GM12878 (cell line): ENCODE data around the gene DUSP12. TPM values are rescaled to one million over a fixed set of nuclear protein-coding genes. Genes with fewer than 3 reads are reported as not detected.

Experiments
- ATAC-seq: fragments of 200-7000 bp; cut with Tn5 transposase; 3 replicates; pipeline ENCODE4 v1.9.1; 2020; ENCODE audit warnings: mild to moderate bottlenecking, moderate library complexity
- BruUV-seq: library from RNA; stranded (reverse); fragments of 400-500 nt; replicated peaks from 2 replicates; lab custom pipeline; 2021; lab: Mats Ljungman, UMichigan
- CTCF ChIA-PET: fragments of 300-600 bp; sonication (Branson Sonifier 250); formaldehyde crosslinking; extraction: SDS; loops from one replicate; lab custom pipeline; 2021; ENCODE audit warnings: inconsistent platforms; lab: Yijun Ruan, JAX
- POLR2A ChIA-PET: fragments of 350-600 bp; formaldehyde crosslinking; extraction: SDS; loops from one replicate; lab custom pipeline; 2021; ENCODE audit warnings: inconsistent platforms; lab: Charles Lee
- RAD21 ChIA-PET: fragments of 300-600 bp; sonication (Branson Sonifier 250); formaldehyde crosslinking; loops from one replicate; lab custom pipeline; 2023; ENCODE audit warnings: antibody characterized with exemption; ENCODE audit not compliant: unreplicated experiment; lab: Charles Lee
- SMC1A ChIA-PET: fragments of 300-600 bp; sonication (Branson Sonifier 250); formaldehyde crosslinking; loops from one replicate; lab custom pipeline; 2023; ENCODE audit not compliant: unreplicated experiment, uncharacterized antibody; lab: Charles Lee
- DNase-seq: peaks from one replicate; pipeline ENCODE4 v3.0.0-alpha.2; 2011; ENCODE audit warnings: low read depth, low spot score
- FAIRE-seq: peaks from 3 replicates; lab custom pipeline; 2011; peaks lifted over from hg19 to GRCh38; lab: Jason Lieb, UNC
- H2AFZ ChIP-seq: 2 replicates; pipeline ENCODE4 v1.6.0; 2011; ENCODE audit warnings: low read depth, low read length, control low read depth; ENCODE audit not compliant: control insufficient read depth
- H3K27ac ChIP-seq: 2 replicates; pipeline ENCODE4 v1.5.1; 2011; ENCODE audit warnings: control low read depth; ENCODE audit not compliant: control insufficient read depth, insufficient read depth
- H3K27me3 ChIP-seq, 2 experiments: replicated peaks in 1 of 2; 2 replicates each; pipeline versions ENCODE4 v1.6.0 to v1.6.1; 2011; ENCODE audit warnings: low read length in 1 of 2; ENCODE audit not compliant: control insufficient read depth in 2 of 2, insufficient read depth in 2 of 2
- H3K36me3 ChIP-seq, 2 experiments: 2 replicates each; pipeline ENCODE4 v1.5.1; 2011; ENCODE audit warnings: low read length in 1 of 2; ENCODE audit not compliant: control insufficient read depth in 2 of 2, insufficient read depth in 2 of 2
- H3K4me1 ChIP-seq: 2 replicates; pipeline ENCODE4 v1.6.1; 2011; ENCODE audit warnings: mild to moderate bottlenecking, low read length, moderate library complexity, mixed read lengths; ENCODE audit not compliant: control insufficient read depth, insufficient read depth
- H3K4me2 ChIP-seq: 2 replicates; pipeline ENCODE4 v1.6.0; 2011; ENCODE audit warnings: control low read depth; ENCODE audit not compliant: control insufficient read depth, insufficient read depth
- H3K4me3 ChIP-seq: fragments of 200-600 bp; sonication (generic); 2 replicates; pipeline ENCODE4 v1.5.1; 2016
- H3K79me2 ChIP-seq: 2 replicates; pipeline ENCODE4 v1.6.0; 2011; ENCODE audit warnings: low read length; ENCODE audit not compliant: control insufficient read depth, insufficient read depth
- H3K9ac ChIP-seq: 2 replicates; pipeline ENCODE4 v1.8.0; 2011; ENCODE audit warnings: low read length, control low read depth, mixed read lengths; ENCODE audit not compliant: control insufficient read depth, insufficient read depth
- H3K9me3 ChIP-seq: replicated peaks from 3 replicates; pipeline ENCODE4 v1.5.1; 2011; ENCODE audit warnings: mild to moderate bottlenecking, low read length; ENCODE audit not compliant: control insufficient read depth, insufficient read depth
- H4K20me1 ChIP-seq: 2 replicates; pipeline ENCODE4 v1.6.0; 2011; ENCODE audit not compliant: control insufficient read depth, insufficient read depth
- CREB1 ChIP-seq: IDR thresholded peaks from 2 replicates; pipeline ENCODE4 v1.6.1; 2012; ENCODE audit warnings: low read depth, mild to moderate bottlenecking, inconsistent platforms
- JUNB ChIP-seq: IDR thresholded peaks from 2 replicates; pipeline ENCODE4 v1.6.1; 2016; ENCODE audit warnings: antibody characterized with exemption, mild to moderate bottlenecking
- SREBF1 ChIP-seq: IDR thresholded peaks from 2 replicates; pipeline ENCODE4 v1.6.1; 2012; ENCODE audit warnings: mild to moderate bottlenecking, low read length
- WGBS: methylation state at CpG from one replicate; pipeline ENCODE4 v1.1.6; 2016; ENCODE audit warnings: low lambda C conversion rate; ENCODE audit not compliant: insufficient replicate concordance, insufficient coverage; ENCODE audit errors: missing lambda C conversion rate; 5-methylcytosine and 5-hydroxymethylcytosine counted together
- in situ Hi-C: fragments of 300-500 bp; cut with MboI; formaldehyde crosslinking; loops from 9 replicates; pipeline ENCODE4 v1.14.3; 2018; ENCODE audit warnings: mixed read lengths
- intact Hi-C: fragments of 100-400 bp; cut with micrococcal nuclease; formaldehyde crosslinking; loops from one replicate; pipeline ENCODE4 v1.14.2; 2022; ENCODE audit not compliant: unreplicated experiment
- polyA plus RNA-seq, 11 experiments: library from polyadenylated mRNA; depleted of rRNA in 4 of 11; unstranded in 6 of 11; stranded (reverse) in 5 of 11; fragments of >200 nt; fragmentation: Nextera tagmentation in 4 of 11; fragmentation: Illumina TruSeq in 1 of 11; extraction: Ambion mirVana in 4 of 11; extraction: Trizol in 1 of 11; gene quantifications; 1 replicate in 1 of 11; 2 replicates in 10 of 11; pipeline versions ENCODE4 v1.2.1 to v1.2.3, GENCODE V29; 2011 to 2016; ENCODE audit warnings: inconsistent platforms in 2 of 11, missing spikeins in 2 of 11, low read depth in 1 of 11
- total RNA-seq, 4 experiments: library from RNA; depleted of rRNA in 3 of 4; stranded (reverse); fragments of >200 nt in 3 of 4; fragmentation: Illumina TruSeq in 1 of 4; extraction: Trizol in 1 of 4; gene quantifications; 2 replicates each; pipeline versions ENCODE4 v1.2.1 to v1.2.3, GENCODE V29; 2013 to 2021
- TF ChIP-seq, protein P1 (sequence below): fragments of 450-650 bp; IDR thresholded peaks from 2 replicates; pipeline ENCODE4 v1.6.1; 2017; ENCODE audit warnings: mild to moderate bottlenecking, moderate library complexity
- TF ChIP-seq, protein P2 (sequence below): fragments of 450-650 bp; IDR thresholded peaks from 2 replicates; pipeline ENCODE4 v1.6.1; 2018; ENCODE audit warnings: borderline replicate concordance, mild to moderate bottlenecking; ENCODE audit not compliant: partially characterized antibody

Gene DUSP12
- total and polyA plus RNA-seq, 10 of the 15 experiments (the other 5 are each of a cell fraction or from before 2014, with no cell fraction given): 7.0 to 51.5 (median 35.4) TPM

- POLR2A ChIA-PET: interaction anchor here (1.7 kb wide), 1 partner anchor 8 kb away, joined by 3 read pairs; no protein-coding TSS in a partner anchor
These were observed 21.6 kb downstream of the DUSP12 start for GRCh38 chr1:161771161-161771560.

More at GRCh38 chr1:161771161-161771560, 21.6 kb downstream of the DUSP12 start:
- Histone ChIP-seq H3K27ac (peak overlapping the region; percentile 32; the same call in 1 of the 2 replicates), H3K4me3 (peak overlapping the region; percentile 28; the same call in 1 of the 2 replicates), H3K4me1 (peaks cover 17% of the 10 kb centered on the region), H3K9ac (peak overlapping the region; percentile 23; the same call in 1 of the 2 replicates), H2AFZ (no peak overlapping the region), H3K36me3 (no peaks in the 10 kb centered on the region), H3K9me3 (no peaks in the 10 kb centered on the region)
- SMC1A ChIA-PET: interaction anchor here (0.8 to 2.4 kb wide), 5 partner anchors 9 to 111 kb away, joined by 3 to 9 read pairs (median 4); no protein-coding TSS in a partner anchor
- DNase-seq (no peak), ATAC-seq (peak; percentile 16)
- CTCF ChIA-PET: interaction anchor here (0.8 to 2.0 kb wide), 3 partner anchors 10 to 30 kb away, joined by 3 to 8 read pairs (median 4); no protein-coding TSS in a partner anchor
- TF ChIP-seq JUNB: no peak
- TF ChIP-seq, protein P1, sequence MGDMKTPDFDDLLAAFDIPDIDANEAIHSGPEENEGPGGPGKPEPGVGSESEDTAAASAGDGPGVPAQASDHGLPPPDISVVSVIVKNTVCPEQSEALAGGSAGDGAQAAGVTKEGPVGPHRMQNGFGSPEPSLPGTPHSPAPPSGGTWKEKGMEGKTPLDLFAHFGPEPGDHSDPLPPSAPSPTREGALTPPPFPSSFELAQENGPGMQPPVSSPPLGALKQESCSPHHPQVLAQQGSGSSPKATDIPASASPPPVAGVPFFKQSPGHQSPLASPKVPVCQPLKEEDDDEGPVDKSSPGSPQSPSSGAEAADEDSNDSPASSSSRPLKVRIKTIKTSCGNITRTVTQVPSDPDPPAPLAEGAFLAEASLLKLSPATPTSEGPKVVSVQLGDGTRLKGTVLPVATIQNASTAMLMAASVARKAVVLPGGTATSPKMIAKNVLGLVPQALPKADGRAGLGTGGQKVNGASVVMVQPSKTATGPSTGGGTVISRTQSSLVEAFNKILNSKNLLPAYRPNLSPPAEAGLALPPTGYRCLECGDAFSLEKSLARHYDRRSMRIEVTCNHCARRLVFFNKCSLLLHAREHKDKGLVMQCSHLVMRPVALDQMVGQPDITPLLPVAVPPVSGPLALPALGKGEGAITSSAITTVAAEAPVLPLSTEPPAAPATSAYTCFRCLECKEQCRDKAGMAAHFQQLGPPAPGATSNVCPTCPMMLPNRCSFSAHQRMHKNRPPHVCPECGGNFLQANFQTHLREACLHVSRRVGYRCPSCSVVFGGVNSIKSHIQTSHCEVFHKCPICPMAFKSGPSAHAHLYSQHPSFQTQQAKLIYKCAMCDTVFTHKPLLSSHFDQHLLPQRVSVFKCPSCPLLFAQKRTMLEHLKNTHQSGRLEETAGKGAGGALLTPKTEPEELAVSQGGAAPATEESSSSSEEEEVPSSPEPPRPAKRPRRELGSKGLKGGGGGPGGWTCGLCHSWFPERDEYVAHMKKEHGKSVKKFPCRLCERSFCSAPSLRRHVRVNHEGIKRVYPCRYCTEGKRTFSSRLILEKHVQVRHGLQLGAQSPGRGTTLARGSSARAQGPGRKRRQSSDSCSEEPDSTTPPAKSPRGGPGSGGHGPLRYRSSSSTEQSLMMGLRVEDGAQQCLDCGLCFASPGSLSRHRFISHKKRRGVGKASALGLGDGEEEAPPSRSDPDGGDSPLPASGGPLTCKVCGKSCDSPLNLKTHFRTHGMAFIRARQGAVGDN: no peak
- TF ChIP-seq, protein P2, sequence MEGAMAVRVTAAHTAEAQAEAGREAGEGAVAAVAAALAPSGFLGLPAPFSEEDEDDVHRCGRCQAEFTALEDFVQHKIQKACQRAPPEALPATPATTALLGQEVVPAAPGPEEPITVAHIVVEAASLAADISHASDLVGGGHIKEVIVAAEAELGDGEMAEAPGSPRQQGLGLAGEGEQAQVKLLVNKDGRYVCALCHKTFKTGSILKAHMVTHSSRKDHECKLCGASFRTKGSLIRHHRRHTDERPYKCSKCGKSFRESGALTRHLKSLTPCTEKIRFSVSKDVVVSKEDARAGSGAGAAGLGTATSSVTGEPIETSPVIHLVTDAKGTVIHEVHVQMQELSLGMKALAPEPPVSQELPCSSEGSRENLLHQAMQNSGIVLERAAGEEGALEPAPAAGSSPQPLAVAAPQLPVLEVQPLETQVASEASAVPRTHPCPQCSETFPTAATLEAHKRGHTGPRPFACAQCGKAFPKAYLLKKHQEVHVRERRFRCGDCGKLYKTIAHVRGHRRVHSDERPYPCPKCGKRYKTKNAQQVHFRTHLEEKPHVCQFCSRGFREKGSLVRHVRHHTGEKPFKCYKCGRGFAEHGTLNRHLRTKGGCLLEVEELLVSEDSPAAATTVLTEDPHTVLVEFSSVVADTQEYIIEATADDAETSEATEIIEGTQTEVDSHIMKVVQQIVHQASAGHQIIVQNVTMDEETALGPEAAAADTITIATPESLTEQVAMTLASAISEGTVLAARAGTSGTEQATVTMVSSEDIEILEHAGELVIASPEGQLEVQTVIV: no peak
- TF ChIP-seq CREB1: no peak
- no peak for TF ChIP-seq SREBF1
- TF ChIP-seq, all 136 proteins: peak for 0
- Histone ChIP-seq H3K79me2 (peaks cover 93% of the 10 kb centered on the region), H3K4me2 (peak overlapping the region; percentile 83), H3K27me3 (no peaks in the 10 kb centered on the region), H4K20me1 (no peaks in the 10 kb centered on the region)
- intact Hi-C loops (no loop called here), in situ Hi-C loops (no loop called here)
- WGBS: 27% methylated on average over 5 of the region's 5 CpGs
- RAD21 ChIA-PET: no interaction called here
- no TSS peak for BruUV-seq
- no peak for FAIRE-seq
